IPS-11a (cell line): ENCODE results near the gene SPATA18.
"Not testable (repeated sequence)": the region's sequence is repeated elsewhere in the genome, so short reads cannot be mapped to it uniquely, and the experiment has no call there.

Source experiments
- H3K4me3 ChIP-seq: one replicate; pipeline ENCODE4 v1.5.1; 2013; ENCODE audit warnings: low read depth, low read length, control low read depth

Gene SPATA18

DNA sequence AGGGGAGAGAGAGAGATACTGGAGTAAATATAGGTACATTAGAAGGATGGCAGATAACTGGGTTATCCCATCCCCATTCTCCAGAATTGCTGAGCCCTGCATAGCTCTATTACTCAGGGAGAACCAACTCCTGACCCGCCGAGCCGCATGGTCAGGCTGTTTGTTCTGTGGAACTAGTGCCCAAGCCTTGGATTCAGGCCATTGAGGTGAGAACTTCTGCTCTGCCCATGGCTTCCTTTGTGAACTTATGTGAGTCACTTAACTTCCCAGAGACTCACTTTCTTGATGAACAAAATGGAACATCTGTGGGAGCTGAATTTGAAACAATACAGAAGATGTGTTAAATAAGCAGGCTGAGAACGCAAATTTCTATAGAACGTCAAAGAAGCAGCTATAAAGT is 54.2 kb downstream of the SPATA18 start:
- no peak overlapping the region for H3K4me3 ChIP-seq

DNA sequence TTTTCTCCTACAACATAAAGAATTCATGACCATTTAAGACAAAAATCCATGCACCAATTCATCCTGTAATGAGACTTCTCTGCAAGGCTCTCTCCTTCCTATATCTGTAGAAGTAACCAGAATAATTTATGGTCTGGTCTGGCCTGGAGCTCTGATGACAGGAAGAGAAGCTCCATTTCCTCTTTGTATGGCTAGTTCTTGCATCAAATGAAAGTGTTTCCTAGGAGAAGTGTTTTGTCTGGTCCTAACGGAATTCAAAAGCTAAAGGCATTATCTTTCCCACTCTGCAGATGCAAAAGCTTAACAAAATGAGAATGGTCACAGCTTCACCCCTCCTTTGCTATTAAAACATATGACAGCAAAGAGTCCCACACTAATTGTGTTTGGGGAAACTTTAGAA is 55.1 kb downstream of the SPATA18 start:
- no peak overlapping the region for H3K4me3 ChIP-seq

DNA sequence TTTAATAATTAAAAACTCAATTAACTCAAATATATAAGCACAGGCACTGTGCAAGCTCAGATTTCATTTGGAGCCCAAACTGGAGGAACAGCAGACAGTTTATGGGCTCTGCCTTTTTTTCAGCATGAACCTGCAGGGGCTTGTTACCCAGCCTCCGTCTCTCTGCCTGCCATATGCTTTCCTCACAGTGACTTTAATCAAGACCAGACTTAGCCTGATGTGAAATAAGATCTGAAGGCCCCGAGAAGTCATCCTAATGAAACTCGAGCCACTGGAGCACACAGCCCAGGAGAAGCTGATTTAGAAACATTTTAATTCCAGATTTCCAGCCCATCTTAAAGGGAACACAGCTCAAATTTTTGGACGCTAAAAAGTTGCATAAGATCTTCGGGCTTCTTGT is 55.6 kb downstream of the SPATA18 start:
- no peak overlapping the region for H3K4me3 ChIP-seq

DNA sequence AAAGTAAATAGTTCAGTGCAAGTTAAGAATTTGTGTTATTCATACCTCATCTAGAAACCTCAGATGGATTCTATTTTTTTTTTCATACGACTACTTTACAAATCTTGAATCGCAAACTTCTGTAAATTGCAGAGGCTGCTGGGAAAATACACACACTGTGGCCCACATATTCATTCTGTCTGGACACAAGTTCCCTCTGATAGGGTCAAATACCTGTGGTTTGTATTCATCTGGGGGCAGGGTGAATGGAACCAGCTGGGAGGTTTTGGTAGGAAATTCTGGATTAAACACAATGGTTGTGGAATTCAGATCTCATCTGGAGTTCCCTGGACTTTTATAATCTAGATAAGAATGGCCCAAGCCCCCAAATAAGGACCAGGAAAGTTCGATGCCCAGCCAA is 56.2 kb downstream of the SPATA18 start:
- no peak overlapping the region for H3K4me3 ChIP-seq

DNA sequence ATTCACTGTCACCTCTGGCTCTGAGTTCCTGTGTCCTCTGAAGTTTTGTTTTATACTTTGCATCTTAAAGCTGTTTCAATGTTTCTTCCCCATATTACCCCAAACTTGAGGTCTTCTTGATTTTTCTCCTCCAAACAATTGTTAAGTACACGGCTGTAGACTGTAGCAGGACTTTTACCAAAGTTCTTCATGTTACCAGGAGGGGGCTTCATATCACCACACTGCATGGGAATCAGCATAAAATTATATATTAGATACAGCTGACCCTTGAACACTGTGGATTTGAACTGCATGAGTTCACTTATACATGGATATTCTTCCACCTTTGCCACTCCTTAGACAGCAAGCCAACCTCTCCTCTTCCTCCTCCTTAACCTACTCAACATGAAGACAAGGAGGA is 56.6 kb downstream of the SPATA18 start:
- no peak overlapping the region for H3K4me3 ChIP-seq

DNA sequence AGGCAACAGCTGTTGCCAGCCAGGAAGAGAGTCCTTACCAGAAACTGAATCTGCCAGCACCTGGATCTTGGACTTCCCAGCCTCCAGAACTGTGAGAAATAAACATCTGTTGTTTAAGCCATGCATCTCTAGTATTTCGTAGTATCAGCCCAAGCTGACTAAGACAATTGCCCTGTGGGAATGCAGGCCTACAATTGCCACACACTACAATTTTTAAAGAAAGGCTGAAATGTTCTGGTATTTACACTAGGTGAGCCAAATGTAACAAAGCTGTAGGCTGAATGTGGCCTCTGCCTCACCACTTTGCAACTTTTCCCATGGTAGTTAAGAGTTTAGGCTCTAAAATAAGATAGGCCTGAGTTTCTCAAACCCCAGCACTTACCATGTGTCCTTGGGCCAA is 59.1 kb downstream of the SPATA18 start:
- H3K4me3 ChIP-seq = no peak overlapping the region

DNA sequence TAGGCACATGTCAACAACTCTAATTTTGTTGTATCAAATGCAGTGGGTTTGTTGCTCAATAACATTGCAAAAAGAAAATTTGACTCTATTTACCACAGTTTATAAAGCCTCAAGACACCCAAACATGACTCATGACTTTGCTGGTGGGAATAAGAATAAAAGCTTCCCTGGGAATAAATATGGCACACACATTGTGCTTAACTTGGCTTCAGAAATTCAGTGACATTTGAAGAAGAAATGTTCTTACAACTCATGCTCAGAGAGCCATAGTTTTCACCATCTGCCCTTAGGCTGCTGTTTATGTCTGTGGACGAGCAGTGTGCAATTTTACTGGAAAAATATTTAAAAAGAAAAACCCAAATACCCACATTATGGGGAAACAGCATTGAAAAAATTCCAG is 60.9 kb downstream of the SPATA18 start:
- H3K4me3 ChIP-seq = no peak overlapping the region

DNA sequence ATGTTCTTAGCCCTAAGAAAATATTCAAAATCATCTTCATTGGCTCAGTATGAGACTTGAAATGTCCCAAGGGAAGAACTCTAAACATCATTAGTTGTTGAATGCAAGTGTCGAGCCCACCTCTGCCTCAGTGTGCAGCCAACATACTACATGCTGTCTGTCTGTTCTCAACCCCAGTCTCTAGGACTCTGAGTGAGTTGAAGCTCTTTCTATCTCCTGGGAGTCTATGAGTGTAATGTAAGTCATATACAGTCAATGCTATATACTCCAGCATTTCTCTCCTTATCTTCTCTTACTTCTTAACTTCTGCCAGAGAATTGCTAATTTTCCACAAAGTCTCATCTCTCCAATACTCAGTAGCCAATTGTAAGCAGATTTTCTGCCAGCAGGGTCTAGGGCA is 61.3 kb downstream of the SPATA18 start:
- H3K4me3 ChIP-seq = no peak overlapping the region

DNA sequence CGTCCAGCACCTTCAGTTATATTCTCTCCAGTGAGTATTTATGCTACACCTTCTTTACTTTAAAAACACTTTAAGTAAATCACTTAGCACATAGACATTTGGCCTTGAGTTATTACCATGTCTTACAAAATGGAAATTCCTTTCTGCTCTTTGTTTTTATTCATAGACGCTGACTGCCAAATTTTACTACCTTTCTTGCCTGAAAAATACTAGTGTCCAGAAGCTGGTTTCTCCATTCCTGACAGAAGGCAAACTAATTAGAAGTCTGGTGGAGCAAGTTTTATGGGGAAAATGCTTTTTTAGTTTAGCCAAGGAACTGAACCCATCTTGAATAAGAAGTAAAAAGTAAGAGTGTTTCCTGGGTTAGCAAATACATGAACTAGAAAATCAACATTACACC is 65.5 kb downstream of the SPATA18 start:
- H3K4me3 ChIP-seq = no peak overlapping the region

DNA sequence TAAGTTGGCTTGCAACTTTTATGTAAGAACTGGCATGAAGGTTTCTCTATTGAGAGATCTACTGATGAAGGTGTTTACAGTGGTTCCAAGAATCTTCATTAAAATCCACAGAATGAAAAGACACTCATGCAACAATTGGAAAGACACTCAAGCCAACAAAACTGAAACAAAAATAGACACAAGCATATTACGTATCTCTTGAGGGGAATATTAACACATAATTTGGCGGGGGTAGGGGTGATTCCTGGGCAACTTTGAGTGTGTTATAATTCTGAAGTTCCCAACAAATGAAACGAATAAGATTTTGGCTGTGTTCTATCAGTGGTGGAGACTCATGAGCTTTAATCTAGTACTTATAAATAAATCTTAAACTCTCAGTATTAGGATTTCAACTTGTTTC is 75.1 kb downstream of the SPATA18 start:
- no peak overlapping the region for H3K4me3 ChIP-seq

DNA sequence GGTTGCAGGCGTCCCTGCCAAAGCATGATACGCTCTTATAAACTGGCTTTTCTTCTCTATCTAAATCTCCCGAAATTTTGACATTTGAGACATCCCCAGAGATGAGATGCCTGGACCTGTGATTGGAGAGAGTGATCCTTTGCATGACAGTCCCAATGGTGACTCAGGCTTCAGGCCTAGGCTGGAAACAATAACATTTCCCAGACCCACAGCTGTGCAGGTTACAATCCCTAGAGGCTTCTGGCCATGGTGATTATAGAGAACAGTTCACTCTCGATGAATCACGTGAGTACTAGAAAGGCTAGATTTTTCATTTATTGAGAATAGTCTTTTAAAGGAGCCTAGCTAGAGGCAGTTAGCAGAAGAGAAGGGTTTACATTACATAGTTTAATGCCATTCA is 75.9 kb downstream of the SPATA18 start:
- H3K4me3 ChIP-seq = no peak overlapping the region

DNA sequence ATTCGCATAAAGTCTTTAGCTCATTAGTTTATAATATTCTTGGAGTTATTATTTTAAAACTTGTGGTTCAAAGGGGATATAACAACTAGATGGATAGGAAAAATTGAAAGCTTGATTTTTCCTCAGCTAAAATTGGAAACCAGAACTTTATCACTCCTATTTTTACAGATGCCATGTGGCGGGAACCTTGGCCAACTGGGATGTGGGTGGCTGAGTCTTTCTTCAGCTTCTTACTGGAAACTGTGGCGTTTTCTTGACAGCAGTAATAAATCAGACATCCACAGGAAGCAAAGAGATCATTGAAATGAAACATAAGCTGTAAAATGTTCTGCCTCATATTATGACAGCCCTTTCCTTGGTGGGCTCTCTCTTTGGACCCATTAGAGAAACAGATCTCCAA is 84.1 kb downstream of the SPATA18 start:
- no peak overlapping the region for H3K4me3 ChIP-seq

DNA sequence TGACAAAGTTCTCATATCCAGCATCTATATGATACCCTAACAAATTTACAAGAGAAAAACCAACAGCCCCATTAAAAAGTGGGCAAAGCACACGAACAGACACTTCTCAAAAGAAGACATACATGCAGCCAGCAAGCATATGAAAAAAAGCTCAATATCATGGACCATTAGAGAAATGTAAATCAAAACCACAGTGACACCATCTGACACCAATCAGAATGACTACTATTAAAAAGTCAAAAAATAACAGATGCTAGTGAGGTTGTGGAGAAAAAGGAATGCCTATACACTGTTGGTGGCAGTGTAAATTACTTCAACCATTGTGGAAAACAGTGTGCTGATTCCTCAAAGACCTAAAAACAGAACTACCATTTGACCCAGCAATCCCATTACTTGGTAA is 86.0 kb downstream of the SPATA18 start:
- not testable (repeated sequence) for H3K4me3 ChIP-seq

DNA sequence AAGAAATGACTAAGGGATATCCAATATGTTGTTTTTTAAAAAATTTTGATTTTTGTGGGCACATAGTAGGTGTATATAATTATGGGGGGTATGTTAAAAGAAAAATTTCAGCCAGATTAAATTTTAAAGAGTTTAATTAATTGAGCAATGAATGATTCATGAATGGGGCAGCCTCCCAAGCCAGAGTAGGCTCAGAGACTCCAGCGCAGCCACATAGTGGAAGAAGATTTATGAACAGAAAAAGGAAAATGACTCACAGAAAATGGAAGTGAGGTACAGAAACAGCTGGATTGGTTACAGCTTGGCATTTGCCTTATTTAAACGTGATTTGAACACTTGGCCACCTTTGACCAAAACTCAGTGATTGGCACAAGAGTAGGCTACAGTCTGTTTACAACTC is 91.7 kb downstream of the SPATA18 start:
- H3K4me3 ChIP-seq = no peak overlapping the region

DNA sequence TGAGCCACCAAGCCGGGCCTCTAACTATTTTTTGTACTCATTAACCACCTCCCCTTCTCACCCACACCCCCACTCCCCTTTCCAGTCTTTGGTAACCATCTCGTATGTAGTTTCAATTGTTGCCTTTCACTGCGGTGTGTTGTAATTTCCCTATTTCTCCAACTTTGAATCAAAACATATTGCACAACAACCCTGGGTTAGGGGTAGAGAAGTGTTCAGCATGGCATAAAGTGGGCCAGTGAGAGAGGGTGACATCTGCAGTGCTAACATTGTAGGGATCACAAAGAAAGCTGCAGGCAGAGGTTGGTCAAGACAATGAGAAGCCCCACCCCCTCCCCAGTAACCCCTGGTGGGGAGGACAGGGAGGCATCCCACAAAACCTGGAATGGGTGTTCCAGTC is 92.7 kb downstream of the SPATA18 start:
- H3K4me3 ChIP-seq = no peak overlapping the region

DNA sequence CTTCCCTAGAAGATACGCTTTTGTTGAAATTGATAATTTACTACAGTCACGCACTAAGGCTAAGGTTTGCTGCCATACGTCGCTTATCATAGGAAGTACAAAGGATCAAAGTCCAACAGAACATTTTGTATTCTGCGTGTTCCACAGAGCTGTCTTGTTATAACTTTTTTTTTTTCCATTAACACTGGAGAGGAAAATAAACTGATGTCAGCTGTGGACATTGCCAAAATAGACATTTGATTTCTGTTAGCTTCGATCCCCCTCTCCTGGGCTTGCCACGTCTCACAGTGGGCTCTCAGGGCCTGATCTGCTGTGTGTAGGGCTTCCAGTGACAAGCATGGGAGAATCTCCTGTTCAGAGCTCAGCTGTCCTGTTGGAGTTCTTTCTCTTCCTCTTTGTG is 93.3 kb downstream of the SPATA18 start:
- H3K4me3 ChIP-seq = no peak overlapping the region
